HAP-1 (cell line): Measurements from ENCODE around the gene KCNS1.
"Not testable (repeated sequence)": the region's sequence is repeated elsewhere in the genome, so short reads cannot be mapped to it uniquely, and the experiment has no call there.

ENCODE experiments used
- DNase-seq, 2 experiments: peaks; one replicate each; pipeline ENCODE4 v3.0.0-alpha.2; 2016 to 2020; ENCODE audit warnings: low spot score in 2 of 2
- H3K27me3 ChIP-seq: fragments of 250-450 bp; sonication (Bioruptor Pico); 2 replicates; pipeline ENCODE4 v1.5.1; 2020; ENCODE audit warnings: low read depth, mild to moderate bottlenecking, moderate library complexity
- H3K36me3 ChIP-seq: fragments of 250-450 bp; sonication (Bioruptor Pico); replicated peaks from 2 replicates; pipeline ENCODE4 v1.5.1; 2020; ENCODE audit warnings: mild to moderate bottlenecking
- H3K4me1 ChIP-seq: fragments of 250-450 bp; sonication (Bioruptor Pico); 2 replicates; pipeline ENCODE4 v1.5.1; 2020; ENCODE audit warnings: mild to moderate bottlenecking
- H3K4me3 ChIP-seq: fragments of 250-450 bp; sonication (Bioruptor Pico); 2 replicates; pipeline ENCODE4 v1.5.1; 2020; ENCODE audit warnings: mild to moderate bottlenecking, moderate library complexity
- H3K9me3 ChIP-seq: fragments of 250-450 bp; sonication (Bioruptor Pico); 2 replicates; pipeline ENCODE4 v1.5.1; 2020; ENCODE audit warnings: mild to moderate bottlenecking, moderate library complexity
- in situ Hi-C: fragments of 300-500 bp; cut with MboI; formaldehyde crosslinking; loops from 3 replicates; pipeline ENCODE4 v1.14.3; 2020; ENCODE audit warnings: low sequenced_read_pairs, inconsistent platforms, mixed read lengths

KCNS1 gene

GRCh38 chr20:45082468-45082867 lies 18.5 kb downstream of the KCNS1 start:
- in situ Hi-C loops = no loop called here
- H3K27me3 ChIP-seq = no peaks in the 10 kb centered on the region
- DNase-seq = no peak
- H3K36me3 ChIP-seq = peaks cover 9% of the 10 kb centered on the region; the same call in 1 of the 2 replicates
- H3K4me3 ChIP-seq = no peak overlapping the region
- no peaks in the 10 kb centered on the region for H3K4me1 ChIP-seq
- no peaks in the 10 kb centered on the region for H3K9me3 ChIP-seq

GRCh38 chr20:45080867-45081624 lies 19.9 kb downstream of the KCNS1 start:
- Histone ChIP-seq H3K27me3 (no peaks in the 10 kb centered on the region), H3K9me3 (no peaks in the 10 kb centered on the region), H3K4me1 (no peaks in the 10 kb centered on the region), H3K4me3 (no peak overlapping the region), H3K36me3 (peaks cover 17% of the 10 kb centered on the region)
- in situ Hi-C loops = no loop called here
- DNase-seq = peak; percentile 13 to 34

GRCh38 chr20:45077559-45077958 lies 23.4 kb downstream of the KCNS1 start:
- Histone ChIP-seq H3K9me3 (no peaks in the 10 kb centered on the region), H3K36me3 (peaks cover 19% of the 10 kb centered on the region), H3K4me3 (no peak overlapping the region), H3K27me3 (no peaks in the 10 kb centered on the region), H3K4me1 (no peaks in the 10 kb centered on the region)
- in situ Hi-C loops = no loop called here
- no peak for DNase-seq

GRCh38 chr20:45073221-45073620 lies 27.7 kb downstream of the KCNS1 start:
- Histone ChIP-seq H3K36me3 (peaks cover 11% of the 10 kb centered on the region), H3K4me3 (no peak overlapping the region), H3K4me1 (no peaks in the 10 kb centered on the region), H3K9me3 (no peaks in the 10 kb centered on the region), H3K27me3 (no peaks in the 10 kb centered on the region)
- no peak for DNase-seq
- in situ Hi-C loops = no loop called here

GRCh38 chr20:45072066-45072465 lies 28.9 kb downstream of the KCNS1 start:
- in situ Hi-C loops = no loop called here
- no peaks in the 10 kb centered on the region for H3K27me3 ChIP-seq
- H3K4me3 ChIP-seq = no peak overlapping the region
- H3K4me1 ChIP-seq = no peaks in the 10 kb centered on the region
- H3K36me3 ChIP-seq = peaks cover 10% of the 10 kb centered on the region
- no peak for DNase-seq
- no peaks in the 10 kb centered on the region for H3K9me3 ChIP-seq

- no peak for DNase-seq
- in situ Hi-C loops = no loop called here
- H3K9me3 ChIP-seq = no peaks in the 10 kb centered on the region
- no peak overlapping the region for H3K4me3 ChIP-seq
- H3K36me3 ChIP-seq = peaks cover 4% of the 10 kb centered on the region
- no peaks in the 10 kb centered on the region for H3K4me1 ChIP-seq
- no peaks in the 10 kb centered on the region for H3K27me3 ChIP-seq
These were observed 29.8 kb downstream of the KCNS1 start for GRCh38 chr20:45070932-45071632.

GRCh38 chr20:45069261-45069660 lies 31.7 kb downstream of the KCNS1 start:
- Histone ChIP-seq H3K27me3 (no peaks in the 10 kb centered on the region), H3K4me3 (no peak overlapping the region), H3K36me3 (no peaks in the 10 kb centered on the region), H3K9me3 (no peaks in the 10 kb centered on the region), H3K4me1 (no peaks in the 10 kb centered on the region)
- in situ Hi-C loops = no loop called here
- no peak for DNase-seq

GRCh38 chr20:45067558-45067957 lies 33.4 kb downstream of the KCNS1 start:
- H3K4me3 ChIP-seq = no peak overlapping the region
- H3K27me3 ChIP-seq = no peaks in the 10 kb centered on the region
- in situ Hi-C loops = no loop called here
- no peak for DNase-seq
- H3K4me1 ChIP-seq = no peaks in the 10 kb centered on the region
- no peaks in the 10 kb centered on the region for H3K9me3 ChIP-seq
- no peaks in the 10 kb centered on the region for H3K36me3 ChIP-seq

GRCh38 chr20:45067087-45067486 lies 33.8 kb downstream of the KCNS1 start:
- Histone ChIP-seq H3K4me1 (no peaks in the 10 kb centered on the region), H3K27me3 (no peaks in the 10 kb centered on the region), H3K9me3 (no peaks in the 10 kb centered on the region), H3K36me3 (no peaks in the 10 kb centered on the region), H3K4me3 (no peak overlapping the region)
- no peak for DNase-seq
- in situ Hi-C loops = no loop called here

GRCh38 chr20:45066372-45066771 lies 34.6 kb downstream of the KCNS1 start:
- Histone ChIP-seq H3K36me3 (no peaks in the 10 kb centered on the region), H3K4me1 (no peaks in the 10 kb centered on the region), H3K9me3 (no peaks in the 10 kb centered on the region), H3K4me3 (no peak overlapping the region), H3K27me3 (no peaks in the 10 kb centered on the region)
- in situ Hi-C loops = no loop called here
- DNase-seq = no peak

- in situ Hi-C loops = no loop called here
- Histone ChIP-seq H3K4me3 (no peak overlapping the region), H3K27me3 (no peaks in the 10 kb centered on the region), H3K36me3 (no peaks in the 10 kb centered on the region), H3K9me3 (no peaks in the 10 kb centered on the region), H3K4me1 (no peaks in the 10 kb centered on the region; the same call in 1 of the 2 replicates)
- no peak for DNase-seq
These were observed 36.1 kb downstream of the KCNS1 start for GRCh38 chr20:45064812-45065211.

GRCh38 chr20:45063107-45063506 lies 37.8 kb downstream of the KCNS1 start:
- H3K4me1 ChIP-seq, H3K27me3 ChIP-seq, DNase-seq, H3K36me3 ChIP-seq, H3K4me3 ChIP-seq, in situ Hi-C loops, H3K9me3 ChIP-seq: not testable (repeated sequence)

GRCh38 chr20:45061244-45061643 lies 39.7 kb downstream of the KCNS1 start:
- H3K36me3 ChIP-seq = peaks cover 9% of the 10 kb centered on the region; the same call in 1 of the 2 replicates
- no peak for DNase-seq
- no peaks in the 10 kb centered on the region; the same call in 1 of the 2 replicates for H3K4me1 ChIP-seq
- in situ Hi-C loops = no loop called here
- no peak overlapping the region for H3K4me3 ChIP-seq
- no peaks in the 10 kb centered on the region for H3K9me3 ChIP-seq
- H3K27me3 ChIP-seq = no peaks in the 10 kb centered on the region

GRCh38 chr20:45060294-45060693 lies 40.6 kb downstream of the KCNS1 start:
- DNase-seq = no peak
- no peak overlapping the region for H3K4me3 ChIP-seq
- H3K9me3 ChIP-seq = no peaks in the 10 kb centered on the region
- H3K36me3 ChIP-seq = peaks cover 9% of the 10 kb centered on the region; the same call in 1 of the 2 replicates
- H3K4me1 ChIP-seq = no peaks in the 10 kb centered on the region; the same call in 1 of the 2 replicates
- in situ Hi-C loops = no loop called here
- no peaks in the 10 kb centered on the region for H3K27me3 ChIP-seq
